K562 (cell line): ENCODE results near the gene HEPACAM2. TPM values are rescaled to one million over a fixed set of nuclear protein-coding genes. Genes with fewer than 3 reads are reported as not detected.

Experiments used
- BRF1 ChIP-seq: IDR thresholded peaks from 3 replicates; pipeline ENCODE4 v1.6.1; 2011; ENCODE audit warnings: borderline replicate concordance, mild to moderate bottlenecking; ENCODE audit not compliant: insufficient read length; ENCODE audit errors: extremely low read depth
- CBX8 ChIP-seq: fragments of 200-600 bp; sonication (generic); IDR thresholded peaks from 2 replicates; pipeline ENCODE4 v1.6.1; 2012; ENCODE audit warnings: borderline replicate concordance, mixed run types, low read depth, mild to moderate bottlenecking, moderate library complexity, mixed read lengths, low read length, control low read depth, inconsistent platforms; ENCODE audit not compliant: poor library complexity, severe bottlenecking; ENCODE audit errors: extremely low read depth
- MEIS2 ChIP-seq: fragments of 450-650 bp; IDR thresholded peaks from 2 replicates; pipeline ENCODE4 v1.6.1; 2014; ENCODE audit warnings: mild to moderate bottlenecking; ENCODE audit not compliant: partially characterized antibody
- NFRKB ChIP-seq: fragments of 450-650 bp; IDR thresholded peaks from 2 replicates; pipeline ENCODE4 v1.6.1; 2016; ENCODE audit warnings: low read depth
- PCBP1 ChIP-seq: fragments of 200-400 bp; formaldehyde crosslinking; IDR thresholded peaks from 2 replicates; pipeline ENCODE4 v1.6.1; 2018; ENCODE audit warnings: mild to moderate bottlenecking, low read depth, low read length; ENCODE audit not compliant: poor library complexity, severe bottlenecking
- PHF21A ChIP-seq: fragments of 450-650 bp; IDR thresholded peaks from 2 replicates; pipeline ENCODE4 v1.6.1; 2017; ENCODE audit warnings: low read depth, borderline replicate concordance
- SMARCA5 ChIP-seq: fragments of 450-650 bp; IDR thresholded peaks from 2 replicates; pipeline ENCODE4 v1.6.1; 2016
- TCF3 ChIP-seq: sonication (generic); formaldehyde crosslinking; IDR thresholded peaks from 2 replicates; pipeline ENCODE4 v1.4.0; 2020; ENCODE audit warnings: mild to moderate bottlenecking, missing genetic modification reagents
- ZNF583 ChIP-seq: fragments of 250-450 bp; sonication (Bioruptor Pico); IDR thresholded peaks from 2 replicates; pipeline ENCODE4 v1.4.0; 2020
- polyA plus RNA-seq, 8 experiments: library from polyadenylated mRNA; depleted of rRNA in 4 of 8; stranded (reverse) in 5 of 8; unstranded in 3 of 8; fragments of >200 nt; fragmentation: Nextera tagmentation in 2 of 8; fragmentation: Illumina TruSeq in 1 of 8; extraction: Ambion mirVana in 2 of 8; extraction: Trizol in 1 of 8; gene quantifications; 2 replicates each; pipeline versions ENCODE4 v1.2.1 to v1.2.3, GENCODE V29; 2011 to 2014; ENCODE audit warnings: inconsistent platforms in 1 of 8, missing spikeins in 1 of 8
- total RNA-seq, 7 experiments: library from RNA; depleted of rRNA in 6 of 7; stranded (reverse); fragments of >200 nt in 6 of 7; fragmentation: Illumina TruSeq in 2 of 7; extraction: Trizol in 2 of 7; gene quantifications; 2 replicates each; pipeline versions ENCODE4 v1.2.1 to v1.2.3, GENCODE V29; 2011 to 2021; ENCODE audit warnings: low replicate concordance in 1 of 7
- TF ChIP-seq, protein P1 (sequence below): IDR thresholded peaks from 2 replicates; pipeline ENCODE4 v1.6.1; 2012; ENCODE audit warnings: low read depth, low read length, improper control_type of control experiment, borderline replicate concordance
- TF ChIP-seq, protein P2 (sequence below): fragments of 250-450 bp; sonication (Bioruptor Pico); IDR thresholded peaks from 2 replicates; pipeline ENCODE4 v1.4.0; 2020; ENCODE audit warnings: borderline replicate concordance
- TF ChIP-seq, protein P3 (sequence below): fragments of 200-800 bp; sonication (Bioruptor generic); IDR thresholded peaks from 2 replicates; pipeline ENCODE4 v1.6.1; 2017; ENCODE audit warnings: missing genetic modification characterization, missing compliant biosample characterization
- TF ChIP-seq, protein P4 (sequence below): fragments of 200-800 bp; sonication (Bioruptor generic); IDR thresholded peaks from 2 replicates; pipeline ENCODE4 v1.6.1; 2017; ENCODE audit warnings: missing genetic modification characterization, missing compliant biosample characterization
- TF ChIP-seq, protein P5 (sequence below): fragments of 450-650 bp; formaldehyde crosslinking; IDR thresholded peaks from 2 replicates; pipeline ENCODE4 v1.4.0; 2022; ENCODE audit warnings: mild to moderate bottlenecking, moderate library complexity
- TF ChIP-seq, protein P6 (sequence below): fragments of 450-650 bp; IDR thresholded peaks from 2 replicates; pipeline ENCODE4 v1.6.1; 2016; ENCODE audit warnings: low read depth, mild to moderate bottlenecking, moderate library complexity

The HEPACAM2 gene
- total and polyA plus RNA-seq, 9 of the 15 experiments (the other 6 are each of a cell fraction or from before 2014, with no cell fraction given) = 2.0 to 6.5 (median 3.9) TPM

DNA sequence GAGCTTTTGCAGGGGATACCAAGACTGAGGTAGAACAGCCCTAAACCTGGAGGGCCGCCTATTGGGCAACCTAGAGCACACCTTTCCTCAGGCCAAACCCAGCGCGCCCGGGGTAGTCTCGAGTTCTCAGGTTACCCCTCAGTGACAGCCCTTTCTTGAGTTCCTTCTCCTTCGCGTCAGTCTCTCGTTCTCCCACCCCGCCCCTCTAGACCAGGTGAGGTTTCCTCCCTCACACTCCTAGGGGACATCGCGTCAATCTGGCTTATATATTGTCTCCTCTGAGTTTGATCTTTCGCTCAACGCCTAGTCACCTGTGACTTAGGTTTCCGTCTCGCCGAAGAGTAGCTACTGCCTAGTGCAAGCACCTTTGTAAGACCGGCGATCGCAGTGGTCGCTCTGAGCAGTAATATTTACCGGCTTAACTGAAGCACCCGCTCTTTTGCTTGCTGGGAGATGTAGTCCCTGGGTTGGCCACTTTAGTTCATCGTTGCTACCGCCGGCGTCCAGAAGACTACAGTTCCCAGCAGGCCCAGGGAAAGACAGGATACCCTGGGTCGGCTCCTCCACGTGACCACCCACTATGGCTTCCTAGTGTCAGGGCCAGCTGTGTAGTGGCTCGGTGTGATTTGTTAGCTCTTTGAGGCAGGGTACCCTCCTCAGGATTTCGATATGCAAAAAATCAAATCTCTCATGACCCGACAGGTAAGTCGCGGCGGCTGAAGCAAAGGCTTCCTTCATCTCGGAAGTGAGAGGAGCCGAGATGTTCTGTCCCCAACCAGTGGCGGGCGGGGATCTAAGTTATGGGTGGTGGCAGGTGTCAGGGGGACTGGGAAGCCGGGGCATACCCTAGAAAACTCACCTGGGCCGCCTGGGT lies 5.8 kb upstream of the HEPACAM2 start, which contains the start of gene VPS50 (continued):
- TF ChIP-seq PHF21A = no peak
- TF ChIP-seq, protein P1, sequence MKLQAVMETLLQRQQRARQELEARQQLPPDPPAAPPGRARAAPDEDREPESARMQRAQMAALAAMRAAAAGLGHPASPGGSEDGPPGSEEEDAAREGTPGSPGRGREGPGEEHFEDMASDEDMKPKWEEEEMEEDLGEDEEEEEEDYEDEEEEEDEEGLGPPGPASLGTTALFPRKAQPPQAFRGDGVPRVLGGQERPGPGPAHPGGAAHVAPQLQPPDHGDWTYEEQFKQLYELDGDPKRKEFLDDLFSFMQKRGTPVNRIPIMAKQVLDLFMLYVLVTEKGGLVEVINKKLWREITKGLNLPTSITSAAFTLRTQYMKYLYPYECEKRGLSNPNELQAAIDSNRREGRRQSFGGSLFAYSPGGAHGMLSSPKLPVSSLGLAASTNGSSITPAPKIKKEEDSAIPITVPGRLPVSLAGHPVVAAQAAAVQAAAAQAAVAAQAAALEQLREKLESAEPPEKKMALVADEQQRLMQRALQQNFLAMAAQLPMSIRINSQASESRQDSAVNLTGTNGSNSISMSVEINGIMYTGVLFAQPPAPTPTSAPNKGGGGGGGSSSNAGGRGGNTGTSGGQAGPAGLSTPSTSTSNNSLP = no peak
- TF ChIP-seq, protein P2, sequence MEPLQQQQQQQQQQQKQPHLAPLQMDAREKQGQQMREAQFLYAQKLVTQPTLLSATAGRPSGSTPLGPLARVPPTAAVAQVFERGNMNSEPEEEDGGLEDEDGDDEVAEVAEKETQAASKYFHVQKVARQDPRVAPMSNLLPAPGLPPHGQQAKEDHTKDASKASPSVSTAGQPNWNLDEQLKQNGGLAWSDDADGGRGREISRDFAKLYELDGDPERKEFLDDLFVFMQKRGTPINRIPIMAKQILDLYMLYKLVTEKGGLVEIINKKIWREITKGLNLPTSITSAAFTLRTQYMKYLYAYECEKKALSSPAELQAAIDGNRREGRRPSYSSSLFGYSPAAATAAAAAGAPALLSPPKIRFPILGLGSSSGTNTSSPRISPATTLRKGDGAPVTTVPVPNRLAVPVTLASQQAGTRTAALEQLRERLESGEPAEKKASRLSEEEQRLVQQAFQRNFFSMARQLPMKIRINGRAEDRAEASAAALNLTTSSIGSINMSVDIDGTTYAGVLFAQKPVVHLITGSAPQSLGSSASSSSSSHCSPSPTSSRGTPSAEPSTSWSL (CRISPR knock-in tag) = no peak
- TF ChIP-seq, protein P3, sequence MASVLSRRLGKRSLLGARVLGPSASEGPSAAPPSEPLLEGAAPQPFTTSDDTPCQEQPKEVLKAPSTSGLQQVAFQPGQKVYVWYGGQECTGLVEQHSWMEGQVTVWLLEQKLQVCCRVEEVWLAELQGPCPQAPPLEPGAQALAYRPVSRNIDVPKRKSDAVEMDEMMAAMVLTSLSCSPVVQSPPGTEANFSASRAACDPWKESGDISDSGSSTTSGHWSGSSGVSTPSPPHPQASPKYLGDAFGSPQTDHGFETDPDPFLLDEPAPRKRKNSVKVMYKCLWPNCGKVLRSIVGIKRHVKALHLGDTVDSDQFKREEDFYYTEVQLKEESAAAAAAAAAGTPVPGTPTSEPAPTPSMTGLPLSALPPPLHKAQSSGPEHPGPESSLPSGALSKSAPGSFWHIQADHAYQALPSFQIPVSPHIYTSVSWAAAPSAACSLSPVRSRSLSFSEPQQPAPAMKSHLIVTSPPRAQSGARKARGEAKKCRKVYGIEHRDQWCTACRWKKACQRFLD = peak; percentile 97
- TF ChIP-seq SMARCA5 = no peak
- TF ChIP-seq ZNF583 (CRISPR knock-in tag) = peak; percentile 58; the same call in 1 of the 2 replicates
- 0 out of 2 replicates have a peak, but pooled peaks have one; percentile 68 for TF ChIP-seq NFRKB
- TF ChIP-seq MEIS2 = no peak
- TF ChIP-seq, protein P4, sequence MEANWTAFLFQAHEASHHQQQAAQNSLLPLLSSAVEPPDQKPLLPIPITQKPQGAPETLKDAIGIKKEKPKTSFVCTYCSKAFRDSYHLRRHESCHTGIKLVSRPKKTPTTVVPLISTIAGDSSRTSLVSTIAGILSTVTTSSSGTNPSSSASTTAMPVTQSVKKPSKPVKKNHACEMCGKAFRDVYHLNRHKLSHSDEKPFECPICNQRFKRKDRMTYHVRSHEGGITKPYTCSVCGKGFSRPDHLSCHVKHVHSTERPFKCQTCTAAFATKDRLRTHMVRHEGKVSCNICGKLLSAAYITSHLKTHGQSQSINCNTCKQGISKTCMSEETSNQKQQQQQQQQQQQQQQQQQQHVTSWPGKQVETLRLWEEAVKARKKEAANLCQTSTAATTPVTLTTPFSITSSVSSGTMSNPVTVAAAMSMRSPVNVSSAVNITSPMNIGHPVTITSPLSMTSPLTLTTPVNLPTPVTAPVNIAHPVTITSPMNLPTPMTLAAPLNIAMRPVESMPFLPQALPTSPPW (CRISPR knock-in tag) = peak; percentile 72
- no peak for TF ChIP-seq CBX8
- TF ChIP-seq, protein P5, sequence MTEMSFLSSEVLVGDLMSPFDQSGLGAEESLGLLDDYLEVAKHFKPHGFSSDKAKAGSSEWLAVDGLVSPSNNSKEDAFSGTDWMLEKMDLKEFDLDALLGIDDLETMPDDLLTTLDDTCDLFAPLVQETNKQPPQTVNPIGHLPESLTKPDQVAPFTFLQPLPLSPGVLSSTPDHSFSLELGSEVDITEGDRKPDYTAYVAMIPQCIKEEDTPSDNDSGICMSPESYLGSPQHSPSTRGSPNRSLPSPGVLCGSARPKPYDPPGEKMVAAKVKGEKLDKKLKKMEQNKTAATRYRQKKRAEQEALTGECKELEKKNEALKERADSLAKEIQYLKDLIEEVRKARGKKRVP = peak; percentile 31; the same call in 1 of the 2 replicates
- TF ChIP-seq BRF1 = no peak
- TF ChIP-seq TCF3 (CRISPR knock-in tag) = no peak
- TF ChIP-seq, protein P6, sequence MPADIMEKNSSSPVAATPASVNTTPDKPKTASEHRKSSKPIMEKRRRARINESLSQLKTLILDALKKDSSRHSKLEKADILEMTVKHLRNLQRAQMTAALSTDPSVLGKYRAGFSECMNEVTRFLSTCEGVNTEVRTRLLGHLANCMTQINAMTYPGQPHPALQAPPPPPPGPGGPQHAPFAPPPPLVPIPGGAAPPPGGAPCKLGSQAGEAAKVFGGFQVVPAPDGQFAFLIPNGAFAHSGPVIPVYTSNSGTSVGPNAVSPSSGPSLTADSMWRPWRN = no peak
- no peak for TF ChIP-seq PCBP1
